T-helper 2 cell treated with Interferon-gamma antibody and Interleukin-4, amounts not matched to agents 100 ng/mL and 5 ng/mL, for 36 hours (primary cell): ENCODE results near the gene BAK1. TPM values are rescaled to one million over a fixed set of nuclear protein-coding genes. Genes with fewer than 3 reads are reported as not detected.
"Not testable (repeated sequence)": the region's sequence is repeated elsewhere in the genome, so short reads cannot be mapped to it uniquely, and the experiment has no call there.

ENCODE experiments used
- intact Hi-C: fragments of 100-400 bp; cut with micrococcal nuclease; formaldehyde crosslinking; loops from one replicate; pipeline ENCODE4 v1.15.1; 2023
- total RNA-seq: library from RNA; stranded (reverse); gene quantifications from 2 replicates; pipeline ENCODE4 v1.2.3, GENCODE V29; 2022

Gene BAK1
- total RNA-seq, 1 donor from 2014 or later = 92.1 TPM

GRCh38 chr6:33558801-33559200 lies 21.3 kb downstream of the BAK1 start:
- intact Hi-C loops = no loop called here

DNA sequence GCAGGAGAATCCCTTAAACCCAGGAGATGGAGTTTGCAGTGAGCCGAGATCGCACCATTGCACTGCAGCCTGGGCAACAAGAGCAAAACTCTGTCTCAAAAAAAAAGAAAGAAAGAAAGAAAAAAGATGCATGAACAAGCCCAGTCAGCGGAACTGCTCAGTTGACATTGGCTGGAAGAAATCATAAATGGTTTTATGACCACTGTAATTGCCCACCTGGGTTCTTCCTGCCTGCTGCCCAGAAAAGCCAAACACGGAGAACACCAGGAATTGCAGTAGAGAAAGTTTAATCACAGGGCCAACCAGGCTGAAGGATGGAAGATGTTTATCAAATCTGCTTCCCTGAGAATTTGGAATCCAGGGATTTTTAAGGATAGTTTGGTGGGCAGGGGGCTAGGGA lies 22.7 kb downstream of the BAK1 start:
- intact Hi-C loops = no loop called here

DNA sequence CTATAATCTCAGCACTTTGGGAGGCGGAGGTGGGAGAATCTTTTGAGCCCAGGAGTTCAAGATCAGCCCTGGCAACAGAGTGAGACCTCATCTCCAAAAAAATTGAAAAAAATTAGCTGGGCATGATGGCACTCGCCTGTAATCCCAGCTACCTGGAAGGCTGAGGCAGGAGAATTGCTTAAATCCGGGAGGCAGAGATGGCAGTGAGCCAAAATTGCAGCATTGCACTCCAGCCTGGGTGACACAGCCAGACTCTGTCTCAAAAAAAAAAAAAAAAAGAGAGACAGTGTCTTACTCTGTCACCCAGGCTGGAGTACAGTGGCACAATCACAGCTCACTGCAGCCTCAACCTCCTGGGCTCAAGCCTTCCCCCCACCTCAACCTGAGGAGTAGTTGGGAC lies 27.2 kb downstream of the BAK1 start:
- intact Hi-C loops = not testable (repeated sequence)

DNA sequence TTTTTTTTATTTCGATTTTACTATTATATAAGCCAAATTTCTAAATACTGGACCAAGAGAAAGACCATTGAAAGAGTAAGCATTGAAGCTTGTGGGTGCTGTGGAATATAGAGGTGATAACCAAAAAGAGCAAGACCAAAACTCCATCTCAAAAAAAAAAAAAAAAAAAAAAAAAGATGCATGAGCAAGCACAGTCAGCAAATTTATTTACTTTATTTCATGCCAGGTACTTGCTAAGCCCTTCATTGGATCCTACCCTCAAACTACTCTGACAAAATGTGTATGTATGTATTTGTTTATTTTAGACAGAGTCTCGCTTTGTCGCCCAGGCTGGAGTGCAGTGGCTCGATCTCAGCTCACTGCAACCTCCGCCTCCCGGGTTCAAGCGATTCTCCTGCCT lies 27.8 kb downstream of the BAK1 start:
- intact Hi-C loops = no loop called here

GRCh38 chr6:33551538-33551937 lies 28.5 kb downstream of the BAK1 start:
- intact Hi-C loops = no loop called here

DNA sequence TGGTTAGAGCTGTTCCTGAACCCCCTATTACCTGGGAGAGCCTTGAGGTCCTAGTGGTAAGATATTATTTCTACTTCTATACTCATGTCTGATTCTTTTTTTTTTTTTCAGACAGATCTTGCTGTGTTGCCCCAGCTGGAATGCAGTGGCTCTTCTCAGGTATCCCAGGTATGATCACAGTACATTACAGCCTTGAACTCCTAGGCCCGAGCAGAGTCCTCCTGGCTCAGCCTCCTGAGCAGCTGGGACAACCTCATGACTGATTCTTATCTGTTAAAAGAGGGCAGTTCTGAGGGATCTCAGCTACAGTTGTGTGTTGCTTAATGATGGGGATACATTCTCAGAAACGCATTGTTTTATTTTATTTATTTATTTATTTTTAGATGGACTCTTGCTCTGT lies 30.2 kb downstream of the BAK1 start:
- intact Hi-C loops = loop anchor here (10.0 kb wide), 1 partner anchor 95 kb away; the partner anchor contains the start of gene ZBTB9

DNA sequence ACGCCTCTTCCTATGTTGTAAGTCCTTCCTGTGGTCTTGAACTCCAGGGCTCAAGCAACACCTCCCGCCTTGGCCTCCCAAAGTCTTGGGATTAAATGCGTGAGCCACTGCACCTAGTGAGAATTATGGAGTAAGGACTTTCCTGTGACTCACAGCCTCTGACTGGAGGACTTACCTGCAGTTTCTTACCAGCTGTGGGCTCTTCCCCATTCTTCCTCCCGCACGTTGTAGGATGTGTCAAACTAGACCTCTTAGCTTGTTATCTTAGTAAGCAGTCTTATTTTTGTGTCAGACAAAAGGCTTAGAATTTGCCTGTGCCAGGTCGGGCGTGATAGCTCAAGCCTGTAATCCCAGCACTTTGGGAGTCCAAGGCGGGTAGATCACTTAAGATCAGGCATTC lies 30.9 kb downstream of the BAK1 start:
- intact Hi-C loops = loop anchor here (10.0 kb wide), 1 partner anchor 94 kb away; the partner anchor contains the start of gene ZBTB9

GRCh38 chr6:33547499-33547898 lies 32.6 kb downstream of the BAK1 start:
- intact Hi-C loops = loop anchor here (10.0 kb wide), 1 partner anchor 93 kb away; the partner anchor contains the start of gene ZBTB9

GRCh38 chr6:33546766-33547165 lies 33.3 kb downstream of the BAK1 start:
- intact Hi-C loops = loop anchor here (10.0 kb wide), 1 partner anchor 92 kb away; the partner anchor contains the start of gene ZBTB9

DNA sequence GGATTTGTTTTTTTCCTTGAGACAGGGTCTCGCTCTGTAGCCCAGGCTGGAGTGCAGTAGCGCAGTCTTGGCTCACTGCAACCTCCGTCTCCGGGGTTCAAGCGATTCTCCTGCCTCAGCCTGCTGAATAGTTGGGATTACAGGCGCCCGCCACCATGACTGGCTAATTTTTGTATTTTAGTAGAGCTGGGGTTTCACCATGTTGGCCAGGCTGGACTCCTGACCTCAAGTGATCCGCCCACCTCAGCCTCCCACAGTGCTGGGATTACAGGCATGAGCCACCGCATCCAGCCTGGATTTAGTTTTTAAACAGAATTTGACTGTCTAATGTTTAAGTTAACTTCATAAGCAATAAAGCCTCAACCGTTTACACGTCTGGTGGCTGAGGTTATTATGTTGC lies 34.8 kb downstream of the BAK1 start:
- intact Hi-C loops = loop anchor here (10.0 kb wide), 1 partner anchor 90 kb away; the partner anchor contains the start of gene ZBTB9

DNA sequence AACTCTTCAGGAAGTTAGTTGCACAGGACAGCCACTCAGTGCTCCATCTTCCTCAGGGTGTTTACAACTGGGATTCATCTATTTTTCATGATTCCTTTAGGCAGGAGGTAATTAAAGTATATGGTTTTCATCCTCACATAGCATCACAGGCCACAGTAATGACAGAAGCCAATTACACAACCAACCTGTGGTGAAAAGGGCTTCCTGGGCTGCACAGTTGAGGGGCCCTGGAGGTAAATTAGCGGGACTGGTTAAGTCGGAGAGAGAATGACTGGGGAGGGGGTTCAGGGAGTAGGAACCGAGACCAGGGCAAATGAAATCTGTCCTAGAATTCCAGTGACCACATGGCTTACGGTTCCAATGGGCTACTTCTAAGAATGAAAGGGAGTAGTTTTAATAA lies 37.0 kb downstream of the BAK1 start:
- intact Hi-C loops = loop anchor here (10.0 kb wide), 1 partner anchor 88 kb away; the partner anchor contains the start of gene ZBTB9

GRCh38 chr6:33540768-33541167 lies 39.3 kb downstream of the BAK1 start:
- intact Hi-C loops = loop anchor here (10.0 kb wide), 1 partner anchor 86 kb away; the partner anchor contains the start of gene ZBTB9

GRCh38 chr6:33534702-33535101 lies 45.4 kb downstream of the BAK1 start:
- intact Hi-C loops = no loop called here

DNA sequence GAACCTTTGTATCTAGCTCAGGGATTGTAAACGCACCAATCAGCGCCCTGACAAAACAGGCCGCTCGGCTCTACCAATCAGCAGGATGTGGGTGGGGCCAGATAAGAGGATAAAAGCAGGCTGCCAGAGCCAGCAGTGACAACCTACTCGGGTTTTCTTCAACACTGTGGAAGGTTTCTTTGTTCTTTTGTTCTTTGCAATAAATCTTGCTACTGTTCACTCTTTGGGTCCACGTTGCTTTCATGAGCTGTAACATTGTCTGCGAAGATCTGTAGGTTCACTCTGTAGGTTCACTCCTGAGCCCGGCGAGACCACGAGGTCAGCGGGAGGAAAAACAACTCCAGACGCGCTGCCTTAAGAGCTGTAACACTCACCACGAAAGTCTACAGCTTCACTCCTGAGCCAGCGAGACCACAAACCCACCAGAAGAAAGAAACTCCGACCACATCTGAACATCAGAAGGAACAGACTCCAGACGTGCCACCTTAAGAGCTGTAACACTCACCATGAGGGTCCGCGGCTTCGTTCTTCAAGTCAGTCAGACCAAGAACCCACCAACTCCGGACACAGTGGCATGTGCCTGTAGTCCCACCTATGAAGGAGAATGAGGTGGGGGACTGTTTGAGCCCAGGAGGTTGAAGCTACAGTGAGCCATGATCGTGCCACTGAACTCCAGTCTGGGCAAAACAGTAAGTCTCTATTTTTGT lies 46.8 kb downstream of the BAK1 start:
- intact Hi-C loops = loop anchor here (1.0 kb wide), 1 partner anchor 38 kb away; no protein-coding TSS in a partner anchor

DNA sequence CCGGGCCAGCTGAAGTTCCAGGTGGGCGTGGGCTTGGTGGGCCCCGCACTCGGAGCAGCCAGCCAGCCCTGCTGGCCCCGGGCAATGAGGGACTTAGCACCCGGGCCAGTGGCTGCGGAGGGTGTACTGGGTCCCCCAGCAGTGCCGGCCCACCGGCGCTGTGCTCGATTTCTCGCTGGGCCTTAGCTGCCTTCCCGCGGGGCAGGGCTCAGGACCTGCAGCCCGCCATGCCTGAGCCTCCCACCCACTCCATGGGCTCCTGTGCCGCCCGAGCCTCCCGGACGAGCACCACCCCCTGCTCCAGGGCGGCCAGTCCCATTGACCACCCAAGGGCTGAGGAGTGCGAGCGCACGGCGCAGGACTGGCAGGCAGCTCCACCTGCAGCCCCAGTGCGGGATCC lies 47.6 kb downstream of the BAK1 start:
- intact Hi-C loops = not testable (repeated sequence)

GRCh38 chr6:33530617-33531016 lies 49.5 kb downstream of the BAK1 start:
- intact Hi-C loops = not testable (repeated sequence)

Other genes starting within 250 kb of the BAK1 start
- gene KIFC1, start 188.5 kb downstream of the BAK1 start, total RNA-seq = 123 and 127 TPM in 2 replicates
- gene PHF1, start 169.3 kb downstream of the BAK1 start, total RNA-seq = 27.3 and 34.1 TPM in 2 replicates
- gene CUTA, start 162.2 kb downstream of the BAK1 start, total RNA-seq = 153 and 155 TPM in 2 replicates
- gene SYNGAP1, start 160.2 kb downstream of the BAK1 start, total RNA-seq = 36.4 and 40.7 TPM in 2 replicates
- 9.8 and 10.3 TPM in 2 replicates for gene ZBTB9, start 125.7 kb downstream of the BAK1 start, total RNA-seq
- 48.0 and 48.9 TPM in 2 replicates for gene ITPR3, start 41.0 kb upstream of the BAK1 start, total RNA-seq
- 100 and 106 TPM in 2 replicates for gene UQCC2, start 131.4 kb upstream of the BAK1 start, total RNA-seq
- not detected in 2 replicates for gene IP6K3, start 166.6 kb upstream of the BAK1 start, total RNA-seq
- gene LEMD2, start 208.9 kb upstream of the BAK1 start, total RNA-seq = 69.9 and 71.8 TPM in 2 replicates
- gene MLN, start 223.7 kb upstream of the BAK1 start, total RNA-seq = not detected in 2 replicates